ENCODE results near the gene SELENOT.
"Not testable (repeated sequence)": the region's sequence is repeated elsewhere in the genome, so short reads cannot be mapped to it uniquely, and the experiment has no call there.

The SELENOT gene, protein sequence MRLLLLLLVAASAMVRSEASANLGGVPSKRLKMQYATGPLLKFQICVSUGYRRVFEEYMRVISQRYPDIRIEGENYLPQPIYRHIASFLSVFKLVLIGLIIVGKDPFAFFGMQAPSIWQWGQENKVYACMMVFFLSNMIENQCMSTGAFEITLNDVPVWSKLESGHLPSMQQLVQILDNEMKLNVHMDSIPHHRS

DNA sequence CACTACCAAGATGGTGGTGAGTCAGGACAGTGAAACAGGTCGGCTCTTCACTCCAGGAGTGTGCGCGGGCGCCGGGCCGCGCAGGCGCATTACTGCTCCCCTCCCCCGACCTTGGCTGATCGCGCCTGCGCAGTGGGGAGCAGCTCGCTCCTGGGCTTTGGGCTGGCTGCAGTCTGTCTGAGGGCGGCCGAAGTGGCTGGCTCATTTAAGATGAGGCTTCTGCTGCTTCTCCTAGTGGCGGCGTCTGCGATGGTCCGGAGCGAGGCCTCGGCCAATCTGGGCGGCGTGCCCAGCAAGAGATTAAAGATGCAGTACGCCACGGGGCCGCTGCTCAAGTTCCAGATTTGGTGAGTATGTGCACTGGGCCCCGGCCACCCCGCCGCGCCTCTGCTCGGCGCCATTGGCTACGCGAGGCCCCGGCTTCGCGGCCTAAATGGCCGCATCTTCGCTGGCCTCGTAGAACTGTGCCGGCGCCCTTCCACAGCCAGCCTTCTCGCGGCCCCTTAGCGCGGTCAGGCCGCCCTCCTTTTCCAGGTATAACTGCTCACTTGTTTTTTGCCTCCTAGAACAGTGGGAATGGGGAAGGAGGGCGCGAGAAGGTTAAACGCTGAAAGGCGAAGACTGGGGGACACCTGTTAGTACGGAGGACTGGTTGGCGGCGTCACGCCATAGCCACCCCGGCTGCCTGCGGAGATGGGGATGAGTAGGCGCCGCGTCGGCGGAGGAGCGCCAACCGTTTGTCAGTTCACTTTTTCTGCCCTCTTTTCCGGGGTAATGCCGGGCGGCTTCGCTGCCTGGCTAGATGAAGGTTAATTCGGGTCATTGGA is at the start of gene SELENOT:
TSS of gene SELENOT (plus strand) at position 169 of the 827 bp plus-strand sequence. CDS start at position 211, 42 bp downstream.
- DNase-seq (ENCODE audit: low spot score) = peak; percentile 97

DNA sequence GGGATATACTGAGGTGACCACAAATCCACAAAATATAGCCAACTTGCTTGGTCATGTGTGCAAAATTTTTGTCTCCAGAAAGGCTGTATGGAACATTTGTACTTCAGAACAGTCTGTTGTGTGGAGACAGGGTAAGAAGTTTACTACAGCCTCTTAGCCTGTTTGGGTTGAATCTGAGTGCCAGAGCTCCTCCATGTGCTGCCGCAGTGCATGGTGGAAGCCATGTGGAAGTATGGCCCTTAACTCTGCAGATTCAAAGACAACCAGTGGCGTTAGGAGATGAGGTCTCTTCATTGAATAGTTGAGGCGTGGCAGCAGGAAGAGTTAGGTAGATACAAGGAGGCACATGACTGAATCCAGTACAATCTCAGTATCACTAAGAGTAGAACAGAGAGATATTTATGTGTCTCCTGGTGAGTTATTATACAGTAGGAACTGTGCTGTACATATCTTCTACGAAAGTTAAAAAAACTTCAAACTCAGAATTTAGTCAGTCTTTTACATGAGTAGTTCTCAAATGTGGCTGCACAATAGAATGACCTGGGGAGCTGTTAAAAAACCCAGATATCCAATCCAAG is 47.2 kb upstream of the SELENOT start:
- no peak for DNase-seq (ENCODE audit: low spot score)

DNA sequence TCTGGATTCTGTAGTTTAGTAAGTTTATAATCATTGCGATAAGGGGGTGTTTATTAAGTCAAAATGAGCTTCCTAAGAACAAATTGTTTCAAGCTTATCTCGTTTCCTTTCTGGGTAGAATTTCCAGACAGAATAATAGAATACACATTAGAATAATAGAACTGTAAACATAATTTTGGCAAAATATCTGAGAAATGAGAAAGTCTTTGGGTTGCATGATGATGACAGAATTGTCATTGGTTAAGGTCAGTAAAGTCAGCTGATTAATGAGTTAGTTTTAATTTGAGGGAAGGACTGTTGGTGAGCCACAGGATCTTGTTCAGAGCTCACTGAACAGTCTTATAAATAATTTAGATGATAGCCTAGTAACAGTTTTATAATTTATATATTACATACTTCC is 46.3 kb upstream of the SELENOT start:
- no peak for DNase-seq (ENCODE audit: low spot score)

DNA sequence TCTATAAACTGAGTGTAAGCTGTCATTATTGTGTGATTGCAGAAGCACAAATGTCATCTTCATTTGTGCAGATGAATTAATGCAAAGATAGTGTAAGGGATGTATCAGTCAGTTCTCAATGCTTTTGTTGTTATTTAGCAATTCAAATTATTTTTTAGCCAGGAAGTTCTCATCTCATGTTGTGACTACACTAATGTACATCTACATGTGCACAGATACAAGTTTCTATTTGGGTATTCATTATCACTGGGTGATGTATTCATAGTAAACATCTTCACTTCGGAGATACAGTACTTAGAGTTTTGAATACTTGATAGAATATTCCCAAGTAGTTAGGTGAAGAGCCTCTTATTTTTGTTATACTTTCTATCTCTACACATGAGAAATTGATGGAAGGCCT is 45.4 kb upstream of the SELENOT start:
- no peak for DNase-seq (ENCODE audit: low spot score)

DNA sequence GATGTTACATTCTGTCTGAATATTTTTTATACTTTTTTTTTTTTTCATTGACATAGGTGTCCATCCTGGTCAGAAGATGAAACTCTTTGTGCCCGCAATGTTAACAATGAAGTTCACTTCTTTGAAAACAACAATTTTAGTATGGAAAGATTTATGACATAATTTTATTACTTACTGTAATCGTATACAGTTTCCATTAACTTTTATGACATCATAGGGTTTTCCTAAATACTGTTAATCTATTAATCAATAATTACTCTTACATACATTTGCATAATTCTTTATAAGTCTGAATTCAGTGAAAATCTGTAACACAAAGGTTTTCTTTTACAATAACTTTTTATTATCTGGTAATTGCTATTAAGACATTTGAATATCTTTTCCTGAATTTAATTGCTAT is 38.9 kb upstream of the SELENOT start:
- DNase-seq (ENCODE audit: low spot score) = no peak

DNA sequence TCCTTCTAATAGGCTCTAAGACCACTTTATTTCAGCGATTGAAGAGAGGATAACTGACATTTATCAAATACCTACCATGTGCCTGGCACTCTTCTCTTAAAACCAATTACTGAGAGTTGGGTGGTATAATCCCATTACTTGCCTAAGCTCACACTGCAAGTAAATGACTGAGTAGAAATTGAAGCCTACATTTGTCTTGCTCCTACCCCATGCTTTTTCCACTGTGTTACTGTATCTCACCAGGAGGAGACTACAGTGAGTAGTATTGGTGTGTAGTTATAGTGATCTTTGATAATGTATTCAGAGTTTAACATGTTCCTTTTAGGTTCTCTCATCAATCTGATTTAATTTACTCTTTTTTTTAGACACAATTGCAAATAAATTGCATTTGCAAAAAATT is 35.8 kb upstream of the SELENOT start:
- no peak for DNase-seq (ENCODE audit: low spot score)

DNA sequence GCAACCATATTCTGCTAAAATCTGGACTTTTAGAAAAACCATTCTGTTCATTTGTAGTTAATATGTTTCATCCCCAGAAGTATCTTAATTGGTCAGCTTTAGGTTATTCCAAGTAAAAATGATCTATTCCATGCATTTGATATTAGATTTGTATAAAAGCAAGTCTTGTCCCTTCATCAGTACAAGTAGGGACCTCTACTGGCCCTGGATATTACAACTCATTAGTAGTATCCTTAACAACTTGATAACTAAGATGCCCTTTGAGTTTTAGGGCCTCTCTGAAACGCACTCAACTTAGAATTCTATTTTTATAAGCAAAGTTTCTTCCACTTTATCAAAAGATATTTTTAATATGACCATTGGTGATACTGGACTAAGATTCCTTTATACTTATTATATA is 25.3 kb upstream of the SELENOT start:
- no peak for DNase-seq (ENCODE audit: low spot score)

DNA sequence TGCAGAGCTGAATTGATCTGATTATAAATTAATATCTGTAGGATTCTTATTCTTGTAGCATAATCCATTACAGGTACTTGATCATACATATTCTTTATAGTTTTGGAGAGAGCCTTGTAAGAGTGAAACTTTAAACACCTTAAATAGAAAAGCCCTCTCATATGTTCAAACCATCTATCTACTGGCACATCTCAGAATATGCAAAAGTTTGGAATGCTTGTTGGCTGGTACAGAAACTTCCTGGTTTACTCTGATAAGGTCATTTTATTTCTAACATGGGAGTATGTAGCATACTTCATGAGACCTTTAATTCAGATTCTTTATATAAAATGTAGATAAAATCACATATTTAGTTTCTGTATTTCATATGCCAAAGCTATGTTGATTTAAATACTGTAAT is 21.9 kb upstream of the SELENOT start:
- no peak for DNase-seq (ENCODE audit: low spot score)

DNA sequence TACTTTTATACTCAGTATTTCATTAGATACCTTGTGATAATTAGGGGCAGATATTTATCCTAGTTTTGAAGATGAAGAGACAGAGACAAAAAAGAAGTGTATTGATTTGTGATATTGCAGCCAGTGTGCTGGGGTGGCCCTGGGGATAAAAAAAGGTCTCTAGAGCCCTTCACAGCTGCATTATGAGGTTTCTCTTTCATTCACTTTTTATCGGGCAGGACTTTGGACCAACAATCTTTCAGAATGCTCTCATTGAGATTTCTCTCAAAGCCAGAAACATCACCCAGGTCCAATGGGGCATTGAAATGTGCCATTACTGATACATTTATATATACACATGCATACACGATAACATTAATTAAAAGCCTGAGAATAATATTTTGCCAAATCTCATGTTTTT is 20.5 kb upstream of the SELENOT start:
- no peak for DNase-seq (ENCODE audit: low spot score)

DNA sequence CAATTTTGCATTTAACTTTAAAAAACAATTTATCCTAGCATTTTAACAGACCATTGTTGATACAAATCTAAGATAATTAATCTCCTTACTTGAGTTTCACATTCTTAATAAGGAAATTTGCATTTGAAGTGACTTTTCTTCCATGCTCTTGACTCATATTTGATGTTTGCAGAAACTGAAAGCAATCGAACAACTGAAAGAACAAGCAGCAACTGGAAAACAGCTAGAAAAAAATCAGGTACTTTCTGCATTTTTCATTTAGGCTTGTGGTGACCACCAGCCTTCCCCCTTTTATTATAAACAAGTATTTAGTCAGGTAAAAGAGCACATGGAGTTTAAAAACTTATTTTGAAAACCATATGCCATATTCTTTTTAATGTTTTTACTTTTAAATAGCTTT is 20.1 kb upstream of the SELENOT start:
- DNase-seq (ENCODE audit: low spot score) = peak; percentile 53

DNA sequence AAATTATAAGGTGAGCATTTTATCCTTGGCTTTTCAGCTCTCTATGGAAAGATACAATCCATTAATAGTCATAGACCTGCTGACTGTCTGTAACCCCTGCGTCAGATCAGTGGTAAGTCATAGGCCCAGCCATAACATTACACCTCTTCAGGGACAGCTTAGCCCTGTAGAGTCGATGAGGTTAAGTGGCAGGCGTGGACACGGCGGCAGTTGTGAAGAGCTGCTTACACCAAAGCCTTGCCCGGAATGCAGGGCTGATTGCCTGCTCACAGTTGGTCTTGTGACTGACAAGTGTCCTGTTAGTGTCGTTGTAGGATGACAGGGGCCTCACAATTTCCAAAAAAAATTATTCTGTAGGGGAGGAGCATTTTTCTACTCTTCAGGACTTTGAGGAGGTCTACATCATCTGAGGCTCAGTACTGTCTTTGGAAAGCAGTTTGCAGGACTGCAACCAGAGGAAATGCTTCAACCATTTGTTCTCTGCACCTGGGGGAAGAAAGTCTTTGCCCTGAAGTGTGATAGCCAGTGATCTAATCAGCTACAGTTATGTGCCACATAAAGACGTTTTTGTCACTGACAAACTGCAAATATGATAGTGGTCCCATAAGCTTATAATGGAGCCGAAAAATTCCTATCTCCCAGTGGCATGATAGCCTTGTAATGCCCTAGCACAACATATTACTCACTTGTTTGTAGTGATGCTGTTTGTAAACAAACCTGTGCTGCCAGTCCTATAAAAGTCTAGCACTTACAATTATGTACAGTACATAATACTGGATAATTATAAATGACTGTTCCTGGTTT is 14.9 kb upstream of the SELENOT start:
- DNase-seq (ENCODE audit: low spot score) = no peak

DNA sequence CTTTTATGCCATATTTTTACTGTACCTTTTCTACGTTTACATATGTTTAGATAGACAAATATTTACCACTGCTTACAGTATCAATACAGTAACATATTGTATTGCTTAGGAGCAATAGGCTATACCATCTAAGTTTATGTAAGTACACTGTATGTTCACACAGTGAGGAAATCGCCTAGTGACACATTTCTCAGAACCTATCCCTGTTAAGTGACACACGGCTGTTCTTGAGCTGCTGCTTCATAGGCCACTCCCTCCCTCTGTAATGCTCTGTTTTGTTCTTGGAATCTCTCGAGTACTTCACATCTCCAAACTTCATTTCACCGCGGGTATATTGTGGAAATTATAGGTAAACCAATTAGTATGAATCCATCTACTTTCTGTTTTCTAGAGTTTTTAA is 13.4 kb upstream of the SELENOT start:
- peak; percentile 20 for DNase-seq (ENCODE audit: low spot score)

DNA sequence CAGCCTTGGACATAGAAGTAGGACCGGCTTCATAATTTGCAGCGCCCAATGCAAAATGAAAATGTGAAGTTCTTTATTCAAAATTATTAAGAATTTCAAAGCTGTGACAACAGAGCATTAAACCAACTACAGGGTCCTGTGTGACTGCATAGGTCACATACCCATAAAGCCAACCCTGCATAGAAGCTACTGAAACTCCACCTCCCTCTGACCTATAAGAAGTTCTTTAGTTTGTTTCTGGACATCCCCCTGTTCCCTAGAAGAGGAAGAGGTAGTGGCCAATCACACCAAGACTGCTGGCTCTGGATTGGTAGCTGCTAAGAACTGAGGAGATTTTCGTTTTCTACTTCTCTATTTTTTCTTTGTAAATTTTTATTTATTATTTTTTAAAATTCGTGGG is 9.0 kb upstream of the SELENOT start:
- no peak for DNase-seq (ENCODE audit: low spot score)

DNA sequence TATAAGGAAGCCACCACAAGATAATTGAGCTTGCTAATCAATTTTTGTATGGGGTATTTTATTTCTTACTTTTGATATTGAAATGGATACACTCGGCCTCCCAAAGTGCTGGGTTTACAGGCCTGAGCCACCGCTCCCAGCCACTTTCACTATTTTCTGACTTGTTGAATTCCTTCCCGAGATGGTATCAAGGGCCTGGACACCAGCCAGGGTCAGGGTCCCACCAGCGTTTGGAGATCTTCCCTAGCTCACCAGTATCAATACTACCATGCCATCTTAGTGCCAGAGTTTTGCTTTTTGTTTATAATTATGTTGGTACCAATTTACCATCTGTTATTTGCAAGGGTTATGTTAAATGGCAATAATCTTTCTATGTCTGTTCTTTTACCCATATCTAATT is 5.5 kb upstream of the SELENOT start:
- no peak for DNase-seq (ENCODE audit: low spot score)

DNA sequence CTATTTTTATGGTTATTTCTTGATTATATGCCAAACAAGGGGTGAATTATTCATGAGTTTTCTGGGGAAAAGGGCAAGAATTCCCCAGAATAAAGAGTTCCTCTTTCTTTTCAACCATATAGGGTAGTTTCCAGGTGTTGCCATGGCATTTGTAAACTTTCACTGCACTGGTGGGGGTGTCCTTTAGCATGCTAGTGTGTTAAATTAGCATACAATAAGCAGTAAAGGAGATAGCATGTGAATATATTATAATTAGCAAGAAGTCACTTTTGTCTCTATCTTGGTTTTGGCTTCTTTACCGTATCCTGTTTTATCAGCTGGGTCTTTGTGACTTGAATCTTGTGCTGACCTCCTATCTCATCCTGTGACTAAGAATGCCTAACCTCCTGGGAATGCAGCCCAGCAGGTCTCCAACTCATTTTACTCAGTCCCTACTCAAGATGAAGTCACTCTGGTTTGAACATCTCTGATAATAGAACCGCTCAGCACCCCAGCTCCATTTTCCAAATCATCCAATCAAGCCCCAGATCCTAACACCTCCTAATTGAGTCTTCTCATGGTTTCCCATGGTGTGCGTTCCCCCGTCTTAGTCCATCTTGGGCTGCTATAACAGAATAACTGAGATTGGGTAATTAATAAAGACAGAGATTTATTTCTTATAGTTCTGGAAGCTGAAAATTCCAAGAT is 3.4 kb upstream of the SELENOT start:
- DNase-seq (ENCODE audit: low spot score) = no peak

DNA sequence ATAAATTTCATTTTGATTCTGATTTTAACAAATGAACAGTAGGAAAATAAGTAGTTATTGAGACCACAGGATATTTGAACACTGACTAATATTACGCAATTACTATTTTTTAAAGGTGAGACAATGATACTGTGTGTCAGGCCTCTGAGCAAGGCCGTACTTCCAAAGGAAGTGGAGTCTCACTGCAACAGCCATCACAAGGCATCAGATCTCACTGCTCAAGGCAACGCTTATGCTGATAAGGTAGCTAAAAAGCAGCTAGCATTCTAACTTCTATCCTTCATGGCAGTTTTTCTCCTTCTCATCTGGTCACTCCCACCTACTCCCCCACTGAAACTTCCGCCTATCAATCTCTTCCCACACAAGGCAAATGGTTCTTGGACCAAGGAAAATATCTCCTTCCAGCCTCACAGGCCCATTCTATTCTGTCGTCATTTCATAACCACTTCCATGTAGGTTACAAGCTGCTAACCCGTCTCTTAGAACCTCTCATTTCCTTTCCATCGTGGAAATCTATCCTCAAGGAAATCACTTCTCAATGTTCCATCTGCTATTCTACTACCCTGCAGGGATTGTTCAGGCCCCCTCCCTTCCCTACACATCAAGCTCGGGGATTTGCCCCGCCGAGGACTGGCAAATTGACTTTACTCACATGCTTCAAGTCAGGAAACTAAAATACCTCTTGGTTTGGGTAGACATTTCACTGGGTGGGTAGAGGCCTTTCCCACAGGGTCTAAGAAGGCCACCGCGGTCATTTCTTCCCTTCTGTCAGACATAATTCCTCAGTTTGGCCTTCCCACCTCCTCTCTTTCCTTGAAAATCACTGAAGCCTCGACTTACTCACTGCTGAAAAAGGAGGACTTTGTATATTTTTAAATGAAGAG is 2.2 kb upstream of the SELENOT start:
- DNase-seq (ENCODE audit: low spot score) = not testable (repeated sequence)

DNA sequence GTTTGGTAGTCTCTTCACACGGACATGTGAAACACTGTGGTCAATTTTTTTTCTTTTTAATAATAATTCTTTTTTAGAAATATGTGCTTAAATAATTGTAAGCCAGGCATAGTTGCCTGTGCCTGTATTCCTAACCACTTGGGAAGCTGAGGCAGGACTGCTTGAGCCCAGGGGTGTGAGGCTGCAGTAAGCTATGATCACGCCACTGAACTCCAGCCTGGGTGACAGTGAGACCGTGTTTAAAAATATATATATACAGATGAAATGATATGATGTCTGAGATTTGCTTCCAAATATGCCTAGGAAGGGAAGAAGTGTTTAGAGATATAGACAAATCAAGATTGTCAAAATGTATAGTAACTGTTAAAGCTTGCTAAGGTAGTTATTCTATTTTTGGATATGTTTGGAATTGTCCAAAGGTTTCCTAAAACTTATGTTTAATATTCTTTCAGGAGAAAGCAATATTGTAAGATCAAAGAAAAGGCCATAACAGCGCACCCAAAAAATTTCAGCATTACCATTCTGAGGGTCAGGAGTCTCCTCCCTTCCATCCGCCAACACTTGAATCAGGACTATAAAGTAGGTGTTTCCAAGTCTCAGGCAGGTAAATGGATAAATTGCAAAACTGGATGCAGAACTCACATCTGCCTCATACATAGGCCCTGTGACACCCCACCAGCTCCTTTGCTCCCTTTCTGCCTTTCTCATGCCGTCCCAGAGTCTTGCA is 532 bp upstream of the SELENOT start:
- no peak for DNase-seq (ENCODE audit: low spot score)

DNA sequence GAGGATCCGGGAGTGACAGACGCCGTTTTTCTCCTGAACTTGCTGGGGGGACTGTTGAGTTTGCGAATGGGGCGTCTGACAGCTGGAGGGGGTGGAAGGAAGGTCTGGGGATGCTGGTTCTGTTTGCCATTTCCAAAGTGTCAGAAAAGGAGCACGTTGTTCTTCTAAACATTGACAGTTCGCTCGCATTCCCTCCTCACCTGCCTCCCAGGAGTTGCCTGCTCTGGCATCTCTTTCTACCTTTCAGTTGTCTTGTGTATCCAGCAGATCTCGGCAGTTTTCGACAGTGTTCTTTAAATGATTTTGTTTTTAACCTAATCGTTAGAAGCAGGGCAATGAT is 829 bp downstream of the SELENOT start:
- no peak for DNase-seq (ENCODE audit: low spot score)

DNA sequence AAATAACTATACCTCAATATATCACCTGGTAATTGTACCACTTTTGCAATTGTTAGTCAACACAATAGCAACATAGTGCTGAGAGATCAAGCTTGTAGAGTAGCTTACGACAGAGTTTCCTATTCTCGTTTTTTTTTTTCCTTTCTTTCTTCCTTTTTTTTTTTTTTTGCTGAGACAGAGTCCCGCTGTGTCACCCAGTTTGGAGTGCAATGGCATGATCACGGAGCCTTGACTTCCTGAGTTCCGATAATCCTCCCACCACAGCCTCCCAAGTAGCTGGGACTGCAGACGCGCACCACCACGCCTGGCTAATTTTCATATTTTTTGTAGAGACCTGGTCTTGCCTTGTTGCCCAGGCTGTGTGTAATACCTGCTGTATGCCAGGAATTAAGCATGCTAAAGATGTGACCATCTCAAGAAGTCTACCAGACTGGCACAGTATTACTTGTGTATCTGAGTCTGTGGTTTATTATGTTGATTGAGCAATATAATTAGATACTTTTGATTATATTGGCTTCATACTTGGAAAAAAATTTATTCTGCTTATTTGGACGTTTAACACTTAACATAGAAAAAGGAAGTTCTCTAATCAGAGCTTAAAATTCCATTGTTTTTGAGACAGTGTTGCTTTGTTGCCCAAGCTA is 3.0 kb downstream of the SELENOT start:
- no peak for DNase-seq (ENCODE audit: low spot score)
